ENCODE data around the gene ZC3H18.
A peak's percentile ranks its signal among the peaks of the same experiment; 100 is the strongest.

Gene ZC3H18

GRCh38 chr16:88658714-88659113 is 88.5 kb downstream of the ZC3H18 start:
- no peak for TF ChIP-seq CTCF (IDR thresholded peaks at IDR 0.05; ENCODE audit: insufficient read depth, low read length)
- no peak for DNase-seq (ENCODE audit: low read depth in 1 of 2, low spot score in 1 of 2)
- H3K4me3 ChIP-seq (replicated peaks; ENCODE audit: insufficient read depth, low read length) = no peak overlapping the region
- no peak overlapping the region for H3K27ac ChIP-seq (replicated peaks)
- no peaks in the 10 kb centered on the region for H3K27me3 ChIP-seq (ENCODE audit: insufficient read depth, poor library complexity, severe bottlenecking)

GRCh38 chr16:88659160-88659559 is 89.0 kb downstream of the ZC3H18 start:
- Histone ChIP-seq H3K27me3 (ENCODE audit: insufficient read depth, poor library complexity, severe bottlenecking) (no peaks in the 10 kb centered on the region), H3K27ac (replicated peaks) (no peak overlapping the region), H3K4me3 (replicated peaks; ENCODE audit: insufficient read depth, low read length) (no peak overlapping the region)
- TF ChIP-seq POLR2AphosphoS5 (IDR thresholded peaks at IDR 0.05; ENCODE audit: low read depth) = no peak
- TF ChIP-seq SPI1 (IDR thresholded peaks at IDR 0.05; ENCODE audit: borderline replicate concordance, low read depth) = no peak
- TF ChIP-seq GABPA (IDR thresholded peaks at IDR 0.05; ENCODE audit: low read depth) = no peak
- no peak for TF ChIP-seq CTCF (IDR thresholded peaks at IDR 0.05; ENCODE audit: insufficient read depth, low read length)
- TF ChIP-seq REST (IDR thresholded peaks at IDR 0.05; ENCODE audit: insufficient replicate concordance, low read depth) = no peak
- DNase-seq (ENCODE audit: low read depth in 1 of 2, low spot score in 1 of 2) = no peak

- no peaks in the 10 kb centered on the region for H3K27me3 ChIP-seq (ENCODE audit: insufficient read depth, poor library complexity, severe bottlenecking)
- H3K27ac ChIP-seq (replicated peaks) = no peak overlapping the region
- no peak for DNase-seq (ENCODE audit: low read depth in 1 of 2, low spot score in 1 of 2)
- TF ChIP-seq CTCF (IDR thresholded peaks at IDR 0.05; ENCODE audit: insufficient read depth, low read length) (no peak), REST (IDR thresholded peaks at IDR 0.05; ENCODE audit: insufficient replicate concordance, low read depth) (no peak), GABPA (IDR thresholded peaks at IDR 0.05; ENCODE audit: low read depth) (no peak), SPI1 (IDR thresholded peaks at IDR 0.05; ENCODE audit: borderline replicate concordance, low read depth) (no peak), POLR2AphosphoS5 (IDR thresholded peaks at IDR 0.05; ENCODE audit: low read depth) (no peak)
- H3K4me3 ChIP-seq (replicated peaks; ENCODE audit: insufficient read depth, low read length) = no peak overlapping the region
Observed at GRCh38 chr16:88661468-88661867, 91.3 kb downstream of the ZC3H18 start.

GRCh38 chr16:88662222-88662842 is 92.1 kb downstream of the ZC3H18 start:
- no peak overlapping the region for H3K27ac ChIP-seq (replicated peaks)
- TF ChIP-seq GABPA (IDR thresholded peaks at IDR 0.05; ENCODE audit: low read depth) (no peak), POLR2AphosphoS5 (IDR thresholded peaks at IDR 0.05; ENCODE audit: low read depth) (no peak), REST (IDR thresholded peaks at IDR 0.05; ENCODE audit: insufficient replicate concordance, low read depth) (no peak), SPI1 (IDR thresholded peaks at IDR 0.05; ENCODE audit: borderline replicate concordance, low read depth) (no peak), CTCF (IDR thresholded peaks at IDR 0.05; ENCODE audit: insufficient read depth, low read length) (no peak)
- no peak for DNase-seq (ENCODE audit: low read depth in 1 of 2, low spot score in 1 of 2)
- H3K27me3 ChIP-seq (ENCODE audit: insufficient read depth, poor library complexity, severe bottlenecking) = no peaks in the 10 kb centered on the region
- peak overlapping the region; percentile 70 for H3K4me3 ChIP-seq (replicated peaks; ENCODE audit: insufficient read depth, low read length)

All from HL-60 (cell line).